GM10266 (cell line): ENCODE results near the gene SERTAD3.

Source experiments
- DNase-seq: peaks from one replicate; pipeline ENCODE4 v3.0.0; 2012; ENCODE audit errors: extremely low spot score
- TF ChIP-seq, protein P1 (sequence below): IDR thresholded peaks from 2 replicates; pipeline ENCODE4 v1.5.1; 2012; ENCODE audit warnings: mild to moderate bottlenecking, low read depth; ENCODE audit not compliant: control insufficient read depth, insufficient read depth; ENCODE audit errors: missing control alignments

Gene SERTAD3

DNA sequence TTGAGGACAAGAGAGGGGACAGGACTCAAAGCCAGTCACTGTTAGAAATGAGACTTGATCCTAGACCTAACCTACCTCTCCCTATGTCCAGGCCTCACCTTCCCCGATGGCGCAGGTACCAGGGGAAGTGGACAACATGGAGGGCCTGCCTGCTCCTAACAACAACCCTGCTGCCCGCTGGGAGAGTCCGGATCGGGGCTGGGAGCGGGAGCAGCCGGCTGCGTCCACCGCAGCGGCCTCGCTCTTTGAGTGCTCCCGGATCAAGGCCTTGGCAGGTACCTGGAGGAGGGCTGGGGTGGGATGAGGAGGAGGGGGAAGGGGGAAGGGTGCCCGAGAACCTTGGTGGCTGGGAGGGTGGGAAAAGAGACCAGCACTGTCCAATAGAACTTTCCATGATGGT, 28.4 kb upstream of the SERTAD3 start:
- no peak for DNase-seq

DNA sequence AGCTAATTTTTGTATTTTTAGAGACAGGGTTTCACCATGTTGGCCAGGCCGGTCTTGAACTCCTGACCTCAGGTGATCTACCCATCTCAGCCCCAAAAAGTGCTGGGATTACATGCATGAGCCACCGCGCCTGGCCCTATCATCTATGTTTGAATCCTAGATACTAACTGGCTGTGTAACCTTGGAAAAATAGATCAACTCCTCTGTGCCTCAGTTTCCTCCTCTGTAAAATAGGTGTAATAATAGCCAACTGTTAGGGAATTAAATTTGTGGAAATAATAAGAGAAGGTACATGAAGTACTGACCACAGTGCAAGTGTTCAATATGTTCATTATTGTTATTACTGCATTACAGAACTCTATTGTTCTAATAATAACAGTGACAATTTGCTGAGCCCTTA, 27.0 kb upstream of the SERTAD3 start:
- TF ChIP-seq, protein P1, sequence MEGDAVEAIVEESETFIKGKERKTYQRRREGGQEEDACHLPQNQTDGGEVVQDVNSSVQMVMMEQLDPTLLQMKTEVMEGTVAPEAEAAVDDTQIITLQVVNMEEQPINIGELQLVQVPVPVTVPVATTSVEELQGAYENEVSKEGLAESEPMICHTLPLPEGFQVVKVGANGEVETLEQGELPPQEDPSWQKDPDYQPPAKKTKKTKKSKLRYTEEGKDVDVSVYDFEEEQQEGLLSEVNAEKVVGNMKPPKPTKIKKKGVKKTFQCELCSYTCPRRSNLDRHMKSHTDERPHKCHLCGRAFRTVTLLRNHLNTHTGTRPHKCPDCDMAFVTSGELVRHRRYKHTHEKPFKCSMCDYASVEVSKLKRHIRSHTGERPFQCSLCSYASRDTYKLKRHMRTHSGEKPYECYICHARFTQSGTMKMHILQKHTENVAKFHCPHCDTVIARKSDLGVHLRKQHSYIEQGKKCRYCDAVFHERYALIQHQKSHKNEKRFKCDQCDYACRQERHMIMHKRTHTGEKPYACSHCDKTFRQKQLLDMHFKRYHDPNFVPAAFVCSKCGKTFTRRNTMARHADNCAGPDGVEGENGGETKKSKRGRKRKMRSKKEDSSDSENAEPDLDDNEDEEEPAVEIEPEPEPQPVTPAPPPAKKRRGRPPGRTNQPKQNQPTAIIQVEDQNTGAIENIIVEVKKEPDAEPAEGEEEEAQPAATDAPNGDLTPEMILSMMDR = no peak

More for the DNA sequence above, 28.4 kb upstream of the SERTAD3 start:
- TF ChIP-seq, protein P1 = no peak

DNA sequence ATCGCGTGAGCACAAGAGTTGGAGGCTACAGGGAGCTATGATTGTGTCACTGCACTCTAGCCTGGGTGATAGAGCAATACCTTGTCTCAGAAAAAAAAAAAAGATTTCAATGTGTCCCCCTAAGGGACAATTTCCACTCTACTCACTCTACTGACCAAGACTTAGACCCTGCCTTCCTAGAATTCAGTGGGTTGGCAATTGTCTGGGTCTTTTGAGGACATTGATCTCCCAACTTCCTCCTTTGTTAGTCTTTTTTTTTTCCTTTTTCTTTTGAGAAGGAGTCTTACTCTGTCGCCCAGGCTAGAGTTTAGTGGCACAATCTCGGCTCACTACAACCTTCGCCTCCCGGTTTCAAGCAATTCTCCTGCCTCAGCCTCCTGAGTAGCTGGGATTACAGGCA, 24.9 kb upstream of the SERTAD3 start:
- DNase-seq = no peak
- TF ChIP-seq, protein P1 = no peak

More for the DNA sequence above, 27.0 kb upstream of the SERTAD3 start:
- no peak for DNase-seq

DNA sequence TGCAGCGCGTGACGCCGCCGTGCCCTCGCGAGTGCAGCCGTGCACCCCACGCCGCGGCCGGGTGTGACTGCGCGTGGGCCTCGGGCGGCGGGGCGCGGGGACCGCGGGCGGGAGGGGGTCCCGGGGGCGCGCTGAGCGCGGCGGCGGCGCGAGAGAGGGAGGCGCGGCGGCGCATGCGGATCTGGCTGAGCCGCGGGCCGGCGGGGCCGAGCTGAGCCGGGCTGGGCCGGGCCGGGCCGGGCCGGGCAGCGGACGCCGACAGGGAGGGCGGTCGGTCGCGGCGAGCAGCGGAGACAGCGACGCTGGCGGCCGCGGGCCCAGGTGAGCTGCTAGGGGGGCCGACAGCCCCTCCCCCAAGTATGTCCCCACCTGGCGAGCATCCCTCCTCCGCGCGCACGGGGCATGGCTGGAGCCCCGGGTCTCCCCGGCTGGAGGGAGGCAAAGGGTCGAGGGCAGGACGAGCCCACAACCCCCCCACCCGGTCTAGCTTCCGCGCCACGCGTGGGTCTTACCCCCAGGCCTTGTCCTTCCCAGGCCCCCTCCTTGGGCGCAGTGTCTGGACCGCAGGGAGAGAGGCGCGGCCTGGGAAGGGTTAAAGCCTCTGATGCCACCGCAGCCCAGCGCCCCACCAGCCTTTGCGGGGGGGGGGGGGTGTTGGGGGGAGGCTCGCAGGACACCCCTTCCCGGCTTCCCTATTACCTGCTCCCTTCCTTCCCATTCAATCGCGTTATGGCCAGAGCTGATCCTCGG, 23.0 kb upstream of the SERTAD3 start, which contains the start of gene SPTBN4:
Gene SPTBN4 (plus strand): TSS at position 17 of the 750 bp plus-strand sequence. CDS start 5,621 bp downstream, outside the sequence.
- DNase-seq = peak; percentile 40
- TF ChIP-seq, protein P1 = no peak

DNA sequence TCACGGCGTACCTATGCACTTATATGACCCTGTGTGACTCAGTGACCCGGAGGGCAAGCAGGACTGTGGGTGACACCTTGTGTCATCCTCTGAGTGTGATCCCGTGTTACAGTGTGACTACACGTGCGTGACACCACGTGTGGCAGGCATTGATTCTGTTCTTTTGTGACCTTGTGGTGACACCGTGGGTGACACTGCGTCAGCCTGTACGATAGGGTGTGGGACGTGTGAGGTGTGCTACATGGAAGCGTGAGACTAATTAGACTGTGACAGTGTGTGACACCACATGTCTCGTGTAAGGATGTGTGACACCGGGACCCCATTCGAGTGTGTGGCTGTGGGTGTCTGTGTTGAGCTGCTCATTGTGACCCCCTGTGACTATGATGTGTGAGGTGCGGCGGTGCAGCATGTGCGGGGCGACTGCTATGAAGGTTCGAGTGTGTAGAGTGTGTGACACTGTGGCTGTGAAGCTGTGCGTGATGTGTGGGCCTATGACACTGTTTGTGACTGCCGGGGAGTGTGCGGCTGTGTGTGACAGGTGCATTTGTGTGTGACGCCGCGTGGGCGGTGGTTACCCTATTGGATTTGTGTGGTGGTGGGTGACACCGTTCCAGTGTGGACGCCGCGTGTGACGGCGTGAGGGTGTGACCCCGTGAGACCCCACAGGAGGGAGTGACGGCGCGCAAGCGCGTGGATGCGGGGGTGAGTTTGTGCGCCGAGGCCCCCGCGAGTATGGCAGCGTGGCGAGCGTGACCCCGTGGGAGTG, 22.3 kb upstream of the SERTAD3 start:
- TF ChIP-seq, protein P1 = no peak
- DNase-seq = peak; percentile 61

DNA sequence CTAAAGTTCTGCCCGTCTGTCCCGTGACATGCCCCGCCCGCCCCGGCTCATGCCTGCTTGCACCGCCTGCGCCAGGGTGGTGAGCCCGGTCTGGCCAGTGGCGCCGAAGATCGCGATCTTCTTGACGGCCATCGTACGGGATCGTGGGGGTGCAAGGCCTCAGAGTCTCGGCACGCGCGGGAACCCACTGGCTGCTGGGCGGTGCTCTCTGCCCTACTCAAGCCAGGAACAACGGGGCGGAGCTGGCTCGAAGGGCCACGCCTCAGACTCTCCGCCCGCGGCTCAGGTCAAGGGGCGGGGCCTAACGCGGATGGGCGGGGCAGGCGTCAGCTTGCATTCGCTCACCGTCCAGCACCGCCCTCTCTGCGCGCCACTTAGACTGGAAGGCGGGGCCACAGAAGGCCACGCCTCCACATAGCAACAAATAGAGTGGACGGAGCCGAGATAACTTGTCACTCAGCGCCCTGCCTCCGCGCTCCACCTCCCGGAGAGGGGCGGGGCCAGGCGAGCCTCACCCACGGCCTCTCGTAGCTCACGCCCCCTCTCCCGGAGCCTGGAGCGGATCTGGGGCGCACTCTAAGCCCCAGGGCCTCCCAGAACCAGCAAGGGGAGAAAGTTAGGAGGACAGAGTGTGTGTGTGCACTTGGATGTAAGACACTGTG, 21.6 kb upstream of the SERTAD3 start, which contains the start of gene BLVRB:
Gene BLVRB (minus strand): TSS at position 189 of the 662 bp plus-strand sequence. CDS start 57 bp downstream, at position 132.
- DNase-seq = peak; percentile 99
- TF ChIP-seq, protein P1 = no peak
